ENCODE data around the gene AGPAT4.

DNA sequence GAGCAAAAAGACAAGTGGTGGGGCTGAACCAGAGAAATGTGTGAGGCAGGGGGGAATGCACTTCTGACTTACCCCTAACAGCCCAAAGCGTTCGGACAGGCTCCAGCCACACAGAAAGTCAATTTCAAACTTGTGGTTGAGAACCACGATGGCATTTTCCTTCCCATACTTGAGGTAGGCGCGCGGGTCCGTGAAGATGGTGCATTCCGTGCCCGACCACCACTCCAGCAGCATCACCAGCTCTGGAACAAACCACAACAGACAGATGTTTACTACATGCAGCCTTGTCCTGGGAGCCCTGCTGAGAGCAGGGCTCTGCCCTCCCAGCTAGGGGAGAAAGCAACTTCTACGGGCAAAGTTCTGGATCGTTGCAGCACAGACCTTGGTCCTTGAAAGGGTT, 107.7 kb downstream of the AGPAT4 start:
- TF ChIP-seq EZH2phosphoT487 (IDR thresholded peaks at IDR 0.05; ENCODE audit: insufficient read depth, low read depth) (no peak), EZH2 (IDR thresholded peaks at IDR 0.05; ENCODE audit: insufficient read depth, poor library complexity, severe bottlenecking) (no peak)

Data from GM23248 (cell line).